ENCODE results near the gene PARP12.

Gene PARP12

DNA sequence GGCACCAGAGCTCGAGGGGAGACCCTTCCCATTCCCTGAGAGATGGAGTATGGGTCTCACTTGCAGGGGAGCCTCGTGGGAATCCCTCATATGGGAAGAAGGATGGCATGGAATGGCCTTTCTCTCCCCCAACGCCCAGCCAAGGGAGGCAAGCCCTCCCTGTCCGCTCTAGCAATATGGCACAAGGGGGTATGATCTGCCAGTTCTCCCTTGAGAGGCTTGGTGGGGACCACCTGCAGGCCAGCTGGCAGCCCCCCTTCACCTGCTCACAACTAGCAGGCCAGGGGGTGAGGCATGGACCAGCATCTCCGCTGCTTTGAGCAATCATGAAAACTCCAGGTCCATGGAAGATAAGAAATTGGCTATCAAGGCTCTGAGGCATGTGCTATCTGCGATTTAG is 70.8 kb downstream of the PARP12 start:
- no peak for DNase-seq (ENCODE audit: low spot score)

- no peak for DNase-seq (ENCODE audit: low spot score)
Measured at GRCh38 chr7:139991269-139991666, 71.5 kb downstream of the PARP12 start.

DNA sequence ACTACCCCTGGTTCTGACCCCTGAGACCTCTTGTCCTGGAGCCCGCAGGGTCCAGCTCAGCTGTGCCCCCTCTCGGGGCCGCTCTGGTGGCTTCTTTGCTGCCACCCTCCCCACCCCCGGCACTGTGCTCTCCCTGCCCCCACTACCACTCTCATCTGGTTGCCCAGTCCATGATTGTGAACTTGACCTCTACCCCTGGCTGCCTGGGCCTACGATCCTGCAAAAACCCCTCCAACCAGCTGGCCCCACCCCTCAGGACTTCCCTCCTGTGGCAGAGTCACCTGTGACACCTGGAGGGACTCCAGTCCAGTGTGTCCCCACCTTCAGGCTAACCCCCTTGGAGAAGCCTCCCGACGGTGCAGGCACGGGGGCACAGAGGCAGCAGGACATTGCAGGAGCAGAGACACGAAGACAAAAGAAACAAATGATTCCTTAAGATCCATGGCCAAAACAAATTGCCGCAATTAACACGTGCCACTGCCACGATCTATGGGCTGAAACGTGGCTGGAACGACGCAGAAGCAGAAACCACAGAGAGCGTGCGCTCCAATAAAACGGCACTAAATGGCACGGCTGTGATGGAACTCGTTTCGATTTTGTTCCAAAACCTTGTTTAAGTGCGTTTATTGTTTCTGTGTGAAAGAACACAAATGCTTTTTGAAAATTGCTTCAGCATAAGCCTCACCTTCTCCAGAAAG is 72.0 kb downstream of the PARP12 start:
- no peak for DNase-seq (ENCODE audit: low spot score)

DNA sequence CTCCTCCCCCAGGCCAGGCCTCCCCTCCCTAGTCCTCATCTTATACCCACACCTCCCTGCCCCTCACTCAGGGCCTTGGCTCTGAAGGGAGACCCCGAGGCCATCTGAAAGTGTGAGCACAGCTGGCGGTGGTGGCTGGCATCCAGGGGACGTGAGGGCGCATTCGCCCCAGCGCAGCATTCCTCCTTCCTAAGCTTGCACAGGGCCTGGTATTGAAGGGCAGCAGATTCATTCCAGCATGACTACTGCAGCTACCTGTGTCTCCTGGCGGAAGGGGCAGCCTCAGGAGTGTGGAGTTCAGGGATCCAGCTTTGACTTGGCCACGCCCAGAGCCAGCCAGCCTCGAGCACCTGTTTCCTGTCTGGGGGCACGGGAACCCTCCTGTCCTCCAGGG is 72.6 kb downstream of the PARP12 start:
- no peak for DNase-seq (ENCODE audit: low spot score)

DNA sequence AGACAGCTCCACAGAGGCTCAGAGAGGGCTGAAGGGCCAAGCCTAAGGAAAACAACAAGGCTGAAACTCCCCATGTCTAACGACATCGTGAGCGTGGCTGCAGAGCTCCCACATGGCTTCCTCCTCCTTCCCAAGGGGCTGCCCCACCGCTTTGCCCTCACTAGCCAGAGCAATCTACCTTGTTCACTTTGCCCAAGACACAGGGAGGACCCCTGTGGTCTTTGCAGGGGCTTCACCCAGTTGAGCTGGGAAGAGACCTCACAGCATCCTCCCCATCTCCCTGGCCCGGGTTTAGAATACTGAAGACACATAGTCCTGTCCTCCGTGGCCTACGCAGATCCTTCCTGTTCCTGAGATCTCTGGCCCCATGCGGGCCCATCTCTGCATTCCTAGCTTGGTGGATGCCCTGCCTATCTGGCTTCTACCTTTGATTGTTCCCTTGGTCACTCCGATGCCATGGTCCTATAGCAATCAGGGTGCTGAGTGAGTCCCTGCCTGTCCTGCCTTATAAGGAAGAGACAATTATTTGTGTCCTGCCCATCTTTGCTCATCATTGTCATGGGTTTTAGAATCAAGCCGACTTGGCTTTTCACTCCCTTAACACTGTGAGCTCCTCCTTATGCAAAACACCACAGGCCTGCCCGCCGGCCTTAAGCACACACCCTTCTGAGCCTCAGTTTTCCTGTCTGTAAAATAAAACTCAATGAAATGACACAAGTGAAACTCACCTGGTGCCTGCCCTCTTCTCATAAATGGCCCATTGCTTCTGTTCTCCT is 73.2 kb downstream of the PARP12 start:
- DNase-seq (ENCODE audit: low spot score) = no peak

- DNase-seq (ENCODE audit: low spot score) = no peak
Measured at GRCh38 chr7:139987691-139988516, 74.8 kb downstream of the PARP12 start.

DNA sequence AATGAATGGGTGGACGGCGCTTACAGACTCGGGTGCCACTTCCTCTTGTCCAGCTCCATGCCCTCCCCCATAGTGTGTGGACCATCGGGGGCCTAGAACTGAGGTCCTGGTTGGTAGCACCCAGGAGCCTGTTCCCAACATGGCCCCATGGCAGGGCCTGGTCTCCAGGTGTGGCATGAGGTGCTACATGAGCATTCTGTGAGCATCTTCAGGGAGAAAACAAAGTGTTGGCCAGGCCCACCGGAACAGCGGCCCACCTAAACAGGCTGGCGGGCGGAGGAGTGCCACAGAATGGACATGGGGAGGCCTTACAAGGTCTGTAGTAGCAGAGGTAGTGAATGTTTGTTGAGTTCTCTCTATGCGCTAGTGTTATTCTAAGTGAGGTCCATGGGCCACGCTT is 76.9 kb downstream of the PARP12 start:
- no peak for DNase-seq (ENCODE audit: low spot score)

- DNase-seq (ENCODE audit: low spot score) = no peak
Measured at GRCh38 chr7:139984642-139985539, 77.9 kb downstream of the PARP12 start.

DNA sequence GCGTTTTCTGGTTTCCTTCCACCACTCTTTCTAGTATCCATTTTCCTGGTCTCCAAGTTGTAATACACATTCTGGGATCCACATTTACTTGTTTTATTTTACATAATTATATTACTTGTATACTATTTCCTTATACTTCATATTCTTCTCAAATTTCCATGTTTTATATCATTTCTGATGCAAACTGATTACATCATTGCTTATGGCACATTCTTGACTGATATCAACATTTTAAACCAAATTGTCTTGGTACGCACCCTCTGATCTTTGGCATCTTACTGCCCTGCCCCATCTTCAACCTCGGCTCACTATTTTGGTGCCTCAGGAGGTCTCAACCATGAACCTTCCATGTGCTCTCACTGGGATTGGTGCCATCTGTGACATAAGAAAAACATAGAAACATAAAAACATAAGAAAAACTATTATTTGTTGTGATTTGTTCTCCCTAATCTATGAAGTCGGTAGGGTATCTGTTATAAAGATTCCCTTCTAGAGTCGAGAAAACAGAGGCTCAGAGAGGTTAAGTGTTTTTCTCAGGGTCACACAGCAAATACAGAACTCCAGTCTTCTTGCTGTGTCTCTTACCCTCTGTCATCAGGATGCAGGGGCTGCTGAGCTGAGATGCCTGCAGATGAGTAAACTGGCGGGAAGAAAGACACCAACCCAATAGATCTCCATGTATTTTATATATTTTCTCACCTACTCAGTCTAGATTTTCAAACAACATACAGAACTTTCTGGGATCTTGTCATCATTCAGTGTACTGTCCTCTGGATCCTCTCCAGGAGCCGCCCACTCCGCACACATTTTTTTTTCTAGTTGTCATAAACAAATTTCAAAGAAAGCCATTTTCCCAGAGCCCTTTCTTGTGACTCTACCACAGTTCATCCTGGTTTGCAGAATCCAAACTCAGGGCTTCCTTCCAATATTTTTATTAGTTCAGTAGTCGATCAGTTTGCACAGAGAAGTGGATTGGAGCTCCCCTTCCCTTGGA is 79.5 kb downstream of the PARP12 start:
- no peak for DNase-seq (ENCODE audit: low spot score)

DNA sequence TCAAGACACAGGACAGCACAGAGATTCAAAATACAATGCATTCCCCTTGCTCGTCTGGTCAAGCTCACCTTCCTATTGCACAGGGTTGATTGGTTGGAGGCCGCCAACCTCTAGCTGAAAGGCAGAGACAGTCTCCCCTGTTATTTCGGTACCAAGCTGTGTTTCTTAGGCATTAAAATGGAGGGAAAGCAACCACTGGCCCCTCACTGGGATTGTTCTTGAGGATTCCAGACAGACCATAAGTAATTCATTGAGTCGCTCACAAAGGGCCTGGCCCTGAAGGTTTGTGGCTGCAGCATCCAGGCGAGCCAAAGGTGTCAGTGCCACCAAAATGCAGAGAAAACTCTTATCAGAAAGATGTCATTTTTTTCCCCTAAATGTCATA is 81.2 kb downstream of the PARP12 start:
- no peak for DNase-seq (ENCODE audit: low spot score)

- no peak for DNase-seq (ENCODE audit: low spot score)
Measured at GRCh38 chr7:139976838-139977656, 85.7 kb downstream of the PARP12 start.

DNA sequence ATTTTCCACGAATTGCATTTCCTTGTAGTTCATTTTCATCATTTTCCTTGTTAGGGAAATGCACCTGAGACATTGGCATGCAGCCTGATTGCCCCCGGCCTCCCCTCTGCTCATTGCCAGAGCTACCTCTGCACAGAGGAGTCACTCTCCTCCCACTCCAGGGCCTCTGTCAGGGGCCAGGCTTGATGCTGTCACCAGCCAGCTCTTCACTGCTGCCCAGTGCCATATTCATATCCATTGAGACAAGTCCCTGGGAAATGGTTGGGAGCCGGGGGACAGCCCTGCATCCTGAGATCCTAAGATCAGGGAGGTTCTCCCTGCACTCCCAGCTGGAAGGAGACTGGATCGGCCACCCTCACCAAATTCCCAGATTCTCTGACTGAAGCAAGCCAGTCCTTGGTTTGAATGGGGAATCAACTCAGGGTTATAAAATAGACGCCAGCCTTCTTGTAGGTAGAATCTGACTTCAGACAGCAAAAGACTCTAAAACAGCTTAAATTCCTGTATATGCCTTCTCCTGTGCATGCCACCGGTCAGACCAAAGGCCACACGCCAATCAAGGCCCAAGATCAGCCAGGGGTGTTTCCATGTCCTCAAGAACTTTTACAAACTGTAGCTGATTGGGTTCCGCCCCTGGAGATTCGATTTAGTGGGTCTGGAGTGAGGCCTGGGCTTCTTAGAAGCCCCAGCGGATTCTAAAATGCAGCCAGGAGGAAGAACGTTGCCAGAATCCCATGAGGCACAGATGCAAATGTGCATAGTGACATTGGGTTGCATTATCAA is 86.5 kb downstream of the PARP12 start:
- DNase-seq (ENCODE audit: low spot score) = no peak

DNA sequence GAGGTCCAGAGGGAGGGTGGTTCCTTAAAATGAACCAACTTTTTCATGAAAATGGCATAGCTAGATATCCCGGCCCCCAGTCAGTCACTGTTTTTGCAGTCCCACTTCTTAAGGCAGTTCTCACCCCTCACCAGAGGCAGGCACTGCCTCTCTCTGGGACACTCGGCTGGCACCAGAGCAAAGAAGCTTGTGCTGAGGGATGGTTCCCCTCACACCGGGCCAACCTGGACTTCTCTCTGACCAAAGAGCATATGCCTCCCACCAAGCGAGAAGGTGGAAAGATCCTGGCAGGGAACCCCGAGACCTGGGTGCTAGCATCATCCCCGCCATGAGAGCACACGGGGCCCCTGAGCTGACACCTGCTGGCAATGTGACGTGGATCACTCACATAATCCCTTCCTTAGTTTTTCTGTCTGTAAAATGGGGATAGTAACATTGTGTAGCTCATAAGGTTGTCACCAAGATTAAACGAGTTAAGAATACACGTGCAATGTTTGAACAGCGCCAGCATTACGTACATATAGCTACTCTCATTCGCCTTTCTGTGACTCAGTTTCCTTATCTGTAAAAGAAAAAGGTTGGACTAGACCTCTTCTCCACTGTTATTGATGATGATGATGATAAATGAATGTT is 88.5 kb downstream of the PARP12 start:
- DNase-seq (ENCODE audit: low spot score) = no peak
